HepG2 (cell line): ENCODE data around the gene POU2AF3.
A peak's percentile ranks its signal among the peaks of the same experiment; 100 is the strongest.

Source experiments
- CAMTA2 ChIP-seq: sonication (generic); formaldehyde crosslinking; IDR thresholded peaks from 2 replicates; pipeline ENCODE4 v1.4.0; 2020; ENCODE audit warnings: mild to moderate bottlenecking, missing genetic modification reagents, borderline replicate concordance
- POLR2AphosphoS5 ChIP-seq: IDR thresholded peaks from 2 replicates; pipeline ENCODE4 v1.6.1; 2012; ENCODE audit warnings: low read depth, low read length
- ZKSCAN8 ChIP-seq: IDR thresholded peaks from 2 replicates; pipeline ENCODE4 v1.6.1; 2016; ENCODE audit warnings: borderline replicate concordance, missing genetic modification reagents, missing compliant biosample characterization
- TF ChIP-seq, protein P1 (sequence below): sonication (generic); formaldehyde crosslinking; IDR thresholded peaks from 2 replicates; pipeline ENCODE4 v1.4.0; 2020; ENCODE audit warnings: missing genetic modification reagents

DNA sequence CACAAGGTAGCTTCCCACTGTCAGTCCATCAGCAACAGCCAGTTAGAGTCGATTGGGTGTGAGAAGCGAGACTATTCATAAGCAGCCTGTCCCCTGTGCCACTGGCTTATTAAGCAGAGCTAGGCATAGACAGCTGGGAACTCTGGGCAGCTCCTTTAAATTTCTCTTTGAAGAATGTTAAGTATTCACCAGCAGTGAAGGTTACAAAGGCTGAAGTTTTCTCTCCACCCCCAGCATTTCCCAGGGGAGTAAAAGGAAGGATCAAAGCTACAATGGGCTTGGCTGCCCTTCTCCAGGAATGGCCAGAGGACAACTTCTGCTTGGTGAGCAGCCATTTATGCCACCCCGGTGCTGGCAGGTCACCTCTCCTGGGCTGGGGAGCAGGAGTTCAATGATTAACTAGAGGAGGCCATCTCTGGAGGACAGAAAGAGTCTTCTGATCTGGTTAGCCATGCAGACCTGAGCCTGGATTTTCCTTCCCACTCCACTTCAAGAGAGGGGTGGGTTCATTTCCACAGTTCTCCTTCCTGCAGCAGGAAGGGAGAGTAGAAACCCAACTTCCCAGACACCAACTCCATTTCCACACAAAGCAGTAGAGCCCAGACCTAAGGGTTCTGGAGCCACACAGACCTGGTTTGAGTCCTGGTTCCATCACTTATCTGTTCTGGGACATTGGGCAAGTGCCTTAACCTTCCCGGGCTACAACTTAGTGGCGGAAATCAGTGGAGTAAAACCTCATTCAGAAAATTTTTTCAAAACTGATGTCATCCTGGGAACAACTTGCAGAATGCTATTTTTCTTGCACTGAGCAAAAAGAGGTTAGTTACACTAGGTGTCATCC is 22.6 kb downstream of the POU2AF3 start:
- TF ChIP-seq CAMTA2 (CRISPR knock-in tag) (no peak), POLR2AphosphoS5 (peak; percentile 41), ZKSCAN8 (CRISPR knock-in tag) (no peak)
- TF ChIP-seq, protein P1, sequence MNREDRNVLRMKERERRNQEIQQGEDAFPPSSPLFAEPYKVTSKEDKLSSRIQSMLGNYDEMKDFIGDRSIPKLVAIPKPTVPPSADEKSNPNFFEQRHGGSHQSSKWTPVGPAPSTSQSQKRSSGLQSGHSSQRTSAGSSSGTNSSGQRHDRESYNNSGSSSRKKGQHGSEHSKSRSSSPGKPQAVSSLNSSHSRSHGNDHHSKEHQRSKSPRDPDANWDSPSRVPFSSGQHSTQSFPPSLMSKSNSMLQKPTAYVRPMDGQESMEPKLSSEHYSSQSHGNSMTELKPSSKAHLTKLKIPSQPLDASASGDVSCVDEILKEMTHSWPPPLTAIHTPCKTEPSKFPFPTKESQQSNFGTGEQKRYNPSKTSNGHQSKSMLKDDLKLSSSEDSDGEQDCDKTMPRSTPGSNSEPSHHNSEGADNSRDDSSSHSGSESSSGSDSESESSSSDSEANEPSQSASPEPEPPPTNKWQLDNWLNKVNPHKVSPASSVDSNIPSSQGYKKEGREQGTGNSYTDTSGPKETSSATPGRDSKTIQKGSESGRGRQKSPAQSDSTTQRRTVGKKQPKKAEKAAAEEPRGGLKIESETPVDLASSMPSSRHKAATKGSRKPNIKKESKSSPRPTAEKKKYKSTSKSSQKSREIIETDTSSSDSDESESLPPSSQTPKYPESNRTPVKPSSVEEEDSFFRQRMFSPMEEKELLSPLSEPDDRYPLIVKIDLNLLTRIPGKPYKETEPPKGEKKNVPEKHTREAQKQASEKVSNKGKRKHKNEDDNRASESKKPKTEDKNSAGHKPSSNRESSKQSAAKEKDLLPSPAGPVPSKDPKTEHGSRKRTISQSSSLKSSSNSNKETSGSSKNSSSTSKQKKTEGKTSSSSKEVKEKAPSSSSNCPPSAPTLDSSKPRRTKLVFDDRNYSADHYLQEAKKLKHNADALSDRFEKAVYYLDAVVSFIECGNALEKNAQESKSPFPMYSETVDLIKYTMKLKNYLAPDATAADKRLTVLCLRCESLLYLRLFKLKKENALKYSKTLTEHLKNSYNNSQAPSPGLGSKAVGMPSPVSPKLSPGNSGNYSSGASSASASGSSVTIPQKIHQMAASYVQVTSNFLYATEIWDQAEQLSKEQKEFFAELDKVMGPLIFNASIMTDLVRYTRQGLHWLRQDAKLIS = no peak
